Fibroblast of the aortic adventitia (primary cell): ENCODE results near the gene ERC1. TPM values are rescaled to one million over a fixed set of nuclear protein-coding genes. Genes with fewer than 3 reads are reported as not detected.
A peak's percentile ranks its signal among the peaks of the same experiment; 100 is the strongest.

Experiments
- DNase-seq: peaks from one replicate; pipeline ENCODE4 v3.0.0-alpha.2; 2010; ENCODE audit warnings: low read depth
- H3K4me3 ChIP-seq: 2 replicates; pipeline ENCODE4 v1.5.1; 2011; ENCODE audit warnings: low read depth, mild to moderate bottlenecking, control low read depth, low read length, moderate library complexity
- total RNA-seq: library from RNA; depleted of rRNA; stranded (reverse); fragments of >200 nt; gene quantifications from 2 replicates; pipeline ENCODE4 v1.2.3, GENCODE V29; 2012; ENCODE audit warnings: low replicate concordance
- TF ChIP-seq, protein P1 (sequence below): IDR thresholded peaks from 2 replicates; pipeline ENCODE4 v1.5.1; 2011; ENCODE audit warnings: mild to moderate bottlenecking, low read length, control low read depth, inconsistent platforms; ENCODE audit not compliant: insufficient read depth

The ERC1 gene
- total RNA-seq, 1 donor, result 50.9 TPM

DNA sequence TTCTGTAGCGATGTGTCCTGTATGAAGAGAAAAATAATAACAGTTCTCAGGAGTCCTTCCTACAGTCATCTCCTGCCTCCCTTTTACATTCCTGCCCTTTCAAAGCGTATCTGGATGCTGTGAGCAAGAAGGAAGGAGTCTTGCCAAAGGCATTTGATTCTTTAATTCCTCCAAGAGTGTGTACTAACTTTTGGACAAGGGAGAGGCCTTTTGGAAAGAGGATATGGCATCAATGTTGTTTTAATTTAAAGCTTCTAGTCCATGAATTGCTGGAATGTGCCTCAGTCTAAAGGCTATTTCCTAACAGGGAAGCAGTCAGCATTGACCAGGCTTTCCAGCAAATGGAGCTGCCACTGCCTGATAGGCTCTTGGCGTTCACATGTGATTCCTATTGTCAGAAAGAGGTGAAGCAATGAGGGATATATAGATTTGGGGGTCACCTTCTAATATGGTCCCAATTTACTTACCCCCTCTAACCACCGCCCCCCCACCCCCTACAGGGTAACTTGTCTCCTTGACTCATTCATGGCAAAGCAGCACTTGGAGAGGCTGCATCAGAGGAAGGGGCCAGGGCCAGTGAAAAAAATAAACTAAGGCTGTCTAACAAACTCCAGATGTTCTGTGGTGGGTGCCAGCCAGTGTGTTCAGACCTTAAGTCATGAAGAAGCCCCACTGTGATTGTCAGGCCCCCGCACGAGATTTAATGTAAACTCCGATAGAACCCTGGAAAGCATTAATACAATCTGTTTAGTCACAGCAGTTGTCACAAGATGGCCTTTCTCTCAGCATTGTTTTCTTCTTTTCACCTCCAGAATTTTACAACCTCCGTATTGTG is 383.1 kb downstream of the ERC1 start:
- TF ChIP-seq, protein P1, sequence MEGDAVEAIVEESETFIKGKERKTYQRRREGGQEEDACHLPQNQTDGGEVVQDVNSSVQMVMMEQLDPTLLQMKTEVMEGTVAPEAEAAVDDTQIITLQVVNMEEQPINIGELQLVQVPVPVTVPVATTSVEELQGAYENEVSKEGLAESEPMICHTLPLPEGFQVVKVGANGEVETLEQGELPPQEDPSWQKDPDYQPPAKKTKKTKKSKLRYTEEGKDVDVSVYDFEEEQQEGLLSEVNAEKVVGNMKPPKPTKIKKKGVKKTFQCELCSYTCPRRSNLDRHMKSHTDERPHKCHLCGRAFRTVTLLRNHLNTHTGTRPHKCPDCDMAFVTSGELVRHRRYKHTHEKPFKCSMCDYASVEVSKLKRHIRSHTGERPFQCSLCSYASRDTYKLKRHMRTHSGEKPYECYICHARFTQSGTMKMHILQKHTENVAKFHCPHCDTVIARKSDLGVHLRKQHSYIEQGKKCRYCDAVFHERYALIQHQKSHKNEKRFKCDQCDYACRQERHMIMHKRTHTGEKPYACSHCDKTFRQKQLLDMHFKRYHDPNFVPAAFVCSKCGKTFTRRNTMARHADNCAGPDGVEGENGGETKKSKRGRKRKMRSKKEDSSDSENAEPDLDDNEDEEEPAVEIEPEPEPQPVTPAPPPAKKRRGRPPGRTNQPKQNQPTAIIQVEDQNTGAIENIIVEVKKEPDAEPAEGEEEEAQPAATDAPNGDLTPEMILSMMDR, result no peak
- H3K4me3 ChIP-seq, result no peak overlapping the region
- peak; percentile 97 for DNase-seq

DNA sequence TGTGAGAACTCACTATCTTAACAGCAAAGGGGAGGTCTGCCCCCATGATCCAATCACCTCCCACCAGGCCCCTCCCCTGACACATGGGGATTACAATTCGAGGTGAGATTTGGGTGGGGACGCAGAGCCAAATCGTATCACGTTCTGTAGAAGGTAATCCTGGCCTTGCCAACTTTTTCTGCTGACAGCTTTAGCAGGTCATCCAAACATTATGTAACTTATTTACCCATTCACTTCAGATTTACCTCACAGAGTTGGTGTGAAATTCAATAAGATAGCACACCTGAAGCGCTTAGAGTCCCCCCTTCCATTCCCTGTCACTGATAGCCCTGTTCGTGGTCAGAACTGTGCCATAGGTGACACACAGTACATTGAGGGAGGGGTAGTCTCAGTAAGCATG is 384.3 kb downstream of the ERC1 start:
- no peak overlapping the region for H3K4me3 ChIP-seq
- TF ChIP-seq, protein P1, result no peak
- DNase-seq, result no peak

DNA sequence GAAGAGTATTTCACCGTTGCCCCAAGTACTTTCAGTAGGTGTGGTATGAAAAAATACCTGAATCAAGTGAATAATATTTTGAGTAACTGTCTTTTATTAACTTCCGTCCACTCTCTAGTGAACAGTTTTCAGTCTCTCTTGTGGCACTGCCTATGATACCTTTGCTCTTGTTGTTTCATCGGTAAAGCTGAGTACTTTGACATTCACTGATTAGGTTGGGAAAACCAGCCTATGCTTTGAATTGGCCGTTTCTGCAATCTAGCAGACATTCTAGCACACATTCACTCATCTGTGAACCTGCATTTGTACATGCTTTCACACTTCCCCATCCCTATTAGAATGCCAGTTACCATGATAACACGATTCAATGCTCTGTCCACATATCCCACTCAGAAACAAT is 386.1 kb downstream of the ERC1 start:
- DNase-seq, result no peak
- TF ChIP-seq, protein P1, result no peak
- H3K4me3 ChIP-seq, result no peak overlapping the region

DNA sequence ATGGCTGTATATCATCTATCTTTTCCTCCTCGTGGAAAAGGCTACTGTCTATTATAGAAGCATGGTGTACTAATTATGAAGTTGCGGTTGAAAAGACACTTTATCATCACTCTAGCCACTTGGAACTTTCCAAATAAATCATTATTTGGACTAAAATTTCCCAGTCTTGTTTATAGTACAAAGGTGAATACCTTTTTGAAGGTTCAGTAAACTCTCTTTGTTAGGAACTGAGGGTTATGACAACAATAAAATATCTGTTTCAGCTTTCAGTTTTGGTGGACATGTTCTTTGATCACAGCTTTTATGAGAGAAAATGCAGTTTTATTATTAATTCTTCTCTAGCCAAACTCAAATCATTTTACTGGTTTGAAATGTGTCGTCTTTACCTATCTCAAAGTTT is 386.7 kb downstream of the ERC1 start:
- TF ChIP-seq, protein P1, result no peak
- no peak for DNase-seq
- no peak overlapping the region for H3K4me3 ChIP-seq

DNA sequence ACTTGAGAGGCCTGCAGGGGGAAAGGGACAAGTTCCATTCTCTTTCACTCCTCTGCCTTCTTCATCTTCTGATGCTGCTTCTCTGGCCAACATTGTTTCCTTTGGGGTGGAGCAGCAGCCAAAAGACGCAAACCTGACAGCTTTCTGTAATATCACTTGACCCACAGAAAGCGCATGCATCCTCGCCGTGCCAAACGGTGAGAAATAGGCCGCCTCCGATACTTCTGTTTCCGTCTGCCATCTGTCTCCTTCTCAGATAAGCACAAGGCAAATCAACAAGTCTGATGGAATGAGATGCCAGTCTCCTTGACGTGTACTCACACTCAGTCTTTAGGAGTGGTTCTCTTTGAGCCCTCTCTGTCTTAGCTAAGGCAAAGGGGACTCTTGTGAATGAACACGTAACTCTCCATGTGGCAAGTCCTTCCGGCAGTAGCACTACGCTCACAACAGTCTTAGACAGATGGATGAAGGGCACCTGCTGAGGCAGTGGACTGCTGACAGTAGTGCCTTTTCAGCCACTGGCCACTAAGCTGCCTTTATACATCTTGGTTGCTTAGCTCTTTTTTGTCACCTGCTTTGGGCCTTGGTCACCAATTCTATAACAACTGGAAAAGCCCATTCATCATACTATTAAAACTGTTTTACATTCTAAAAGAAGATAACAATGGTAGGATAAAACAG is 389.3 kb downstream of the ERC1 start:
- TF ChIP-seq, protein P1, result no peak
- DNase-seq, result no peak
- no peak overlapping the region for H3K4me3 ChIP-seq

DNA sequence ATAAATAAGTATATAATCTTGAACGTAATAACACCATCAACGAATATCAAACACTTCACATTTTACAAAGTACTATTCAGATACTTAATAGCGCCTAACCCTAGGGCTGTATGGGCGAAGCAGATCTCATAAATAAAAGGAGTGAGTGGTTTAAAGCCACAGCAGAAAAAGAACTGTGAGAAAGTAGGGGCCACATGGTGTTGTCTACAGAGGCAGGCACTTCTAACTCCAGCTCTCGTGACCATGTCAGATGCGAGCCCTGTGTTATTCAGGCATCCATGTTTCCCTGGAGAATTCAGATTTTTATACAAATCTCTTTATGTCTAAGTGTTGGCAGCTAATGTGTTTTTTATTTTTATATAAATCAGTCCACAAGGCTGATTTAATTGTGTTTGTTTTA is 391.1 kb downstream of the ERC1 start:
- no peak for DNase-seq
- TF ChIP-seq, protein P1, result no peak
- no peak overlapping the region for H3K4me3 ChIP-seq
